ENCODE measurements around the gene CACNA1H.

DNA sequence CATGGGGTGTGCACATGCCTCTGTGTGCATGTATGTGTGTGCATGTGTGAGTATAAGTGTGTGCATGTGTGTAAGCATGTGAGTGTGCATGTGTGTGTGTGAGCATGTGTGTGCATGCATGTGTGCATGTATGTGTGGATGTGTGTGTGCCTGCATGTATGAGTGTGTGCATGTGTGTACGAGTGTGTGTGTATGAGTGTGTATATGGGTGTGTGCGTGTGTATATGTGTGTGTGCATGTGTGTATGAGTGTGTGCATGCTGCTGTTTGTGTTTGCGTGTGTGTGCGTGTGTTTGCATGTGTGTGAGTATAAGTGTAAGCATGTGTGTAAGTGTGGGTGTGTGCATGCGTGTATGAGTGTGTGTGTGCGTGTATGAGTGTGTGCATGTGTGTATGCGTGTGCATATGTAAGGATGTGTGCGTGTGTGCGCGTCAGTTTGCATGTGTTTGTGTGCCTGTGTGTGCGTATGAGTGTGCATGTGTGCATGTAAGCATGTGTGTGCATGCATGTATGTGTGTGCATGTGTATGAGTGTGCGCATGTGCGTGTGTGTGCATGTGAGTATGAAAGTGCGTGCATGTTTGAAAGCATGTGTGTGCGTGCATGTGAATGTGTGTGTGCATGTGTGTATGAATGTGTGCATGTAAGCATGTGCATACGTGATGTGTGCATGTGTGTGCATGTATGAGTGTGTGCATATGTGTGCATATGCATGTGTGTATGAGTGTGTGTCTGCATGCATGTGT, 111.6 kb downstream of the CACNA1H start:
- TF ChIP-seq EP300 (IDR thresholded peaks at IDR 0.05; ENCODE audit: borderline replicate concordance in 1 of 2, low read depth in 2 of 2, low read length in 2 of 2) (no peak), POLR2A (IDR thresholded peaks at IDR 0.05; ENCODE audit: control extremely low read depth in 1 of 2, low read depth in 2 of 2, low read length in 2 of 2) (no peak), CBX5 (IDR thresholded peaks at IDR 0.05; ENCODE audit: low read depth, low read length) (no peak), RAD21 (IDR thresholded peaks at IDR 0.05 in 1 of 2, conservative IDR thresholded peaks at IDR 0.05 in 1 of 2; ENCODE audit: low read depth in 2 of 2, low read length in 2 of 2) (no peak), FOSL1 (IDR thresholded peaks at IDR 0.05; ENCODE audit: insufficient read depth, low read depth, low read length) (no peak)
- TF ChIP-seq, protein P1, sequence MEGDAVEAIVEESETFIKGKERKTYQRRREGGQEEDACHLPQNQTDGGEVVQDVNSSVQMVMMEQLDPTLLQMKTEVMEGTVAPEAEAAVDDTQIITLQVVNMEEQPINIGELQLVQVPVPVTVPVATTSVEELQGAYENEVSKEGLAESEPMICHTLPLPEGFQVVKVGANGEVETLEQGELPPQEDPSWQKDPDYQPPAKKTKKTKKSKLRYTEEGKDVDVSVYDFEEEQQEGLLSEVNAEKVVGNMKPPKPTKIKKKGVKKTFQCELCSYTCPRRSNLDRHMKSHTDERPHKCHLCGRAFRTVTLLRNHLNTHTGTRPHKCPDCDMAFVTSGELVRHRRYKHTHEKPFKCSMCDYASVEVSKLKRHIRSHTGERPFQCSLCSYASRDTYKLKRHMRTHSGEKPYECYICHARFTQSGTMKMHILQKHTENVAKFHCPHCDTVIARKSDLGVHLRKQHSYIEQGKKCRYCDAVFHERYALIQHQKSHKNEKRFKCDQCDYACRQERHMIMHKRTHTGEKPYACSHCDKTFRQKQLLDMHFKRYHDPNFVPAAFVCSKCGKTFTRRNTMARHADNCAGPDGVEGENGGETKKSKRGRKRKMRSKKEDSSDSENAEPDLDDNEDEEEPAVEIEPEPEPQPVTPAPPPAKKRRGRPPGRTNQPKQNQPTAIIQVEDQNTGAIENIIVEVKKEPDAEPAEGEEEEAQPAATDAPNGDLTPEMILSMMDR (IDR thresholded peaks at IDR 0.05; ENCODE audit: control extremely low read depth in 1 of 3, insufficient read depth in 1 of 3, low read depth in 1 of 3, low read length in 3 of 3) = no peak
